Measurements from ENCODE around the gene PTPA.

DNA sequence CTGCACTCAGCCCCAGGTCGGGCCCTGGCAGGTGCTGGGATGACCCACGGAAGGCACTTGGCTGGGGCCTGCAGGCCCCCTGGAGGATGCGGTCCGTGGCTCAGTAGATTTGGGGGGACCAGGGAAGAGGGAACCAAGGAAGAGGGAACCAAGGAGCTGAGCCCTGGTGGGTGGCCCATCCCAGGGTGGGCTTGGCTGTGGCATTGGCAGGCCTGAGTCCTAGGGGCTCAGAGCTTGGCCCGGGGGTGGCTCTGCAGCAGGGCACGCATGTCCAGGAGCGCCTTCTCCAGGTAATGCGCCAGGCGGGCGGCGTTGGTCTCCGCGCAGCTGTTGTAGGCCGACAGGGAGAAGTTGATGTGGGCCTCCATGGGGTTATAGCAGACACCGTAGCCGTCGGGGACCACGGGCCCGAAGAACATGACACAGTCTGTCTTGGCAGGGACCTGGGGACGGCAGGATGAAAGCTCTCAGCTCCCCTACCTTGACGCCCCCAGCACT, 16.0 kb upstream of the PTPA start:
- TF ChIP-seq ZC3H10 (CRISPR knock-in tag; IDR thresholded peaks at IDR 0.05) (no peak), SNAI2 (CRISPR knock-in tag; IDR thresholded peaks at IDR 0.05) (no peak), ZNF565 (CRISPR knock-in tag; conservative IDR thresholded peaks at IDR 0.05; ENCODE audit: low read depth) (no peak)
- TF ChIP-seq, protein P1, sequence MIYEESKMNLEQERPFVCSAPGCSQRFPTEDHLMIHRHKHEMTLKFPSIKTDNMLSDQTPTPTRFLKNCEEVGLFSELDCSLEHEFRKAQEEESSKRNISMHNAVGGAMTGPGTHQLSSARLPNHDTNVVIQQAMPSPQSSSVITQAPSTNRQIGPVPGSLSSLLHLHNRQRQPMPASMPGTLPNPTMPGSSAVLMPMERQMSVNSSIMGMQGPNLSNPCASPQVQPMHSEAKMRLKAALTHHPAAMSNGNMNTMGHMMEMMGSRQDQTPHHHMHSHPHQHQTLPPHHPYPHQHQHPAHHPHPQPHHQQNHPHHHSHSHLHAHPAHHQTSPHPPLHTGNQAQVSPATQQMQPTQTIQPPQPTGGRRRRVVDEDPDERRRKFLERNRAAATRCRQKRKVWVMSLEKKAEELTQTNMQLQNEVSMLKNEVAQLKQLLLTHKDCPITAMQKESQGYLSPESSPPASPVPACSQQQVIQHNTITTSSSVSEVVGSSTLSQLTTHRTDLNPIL (CRISPR knock-in tag; IDR thresholded peaks at IDR 0.05; ENCODE audit: low read depth) = no peak

Measured in SK-N-SH treated with all-trans-retinoic acid at 6 μM for 48 hours (cell line).